ENCODE data around the gene ACKR2.
A peak's percentile ranks its signal among the peaks of the same experiment; 100 is the strongest.

Gene ACKR2

DNA sequence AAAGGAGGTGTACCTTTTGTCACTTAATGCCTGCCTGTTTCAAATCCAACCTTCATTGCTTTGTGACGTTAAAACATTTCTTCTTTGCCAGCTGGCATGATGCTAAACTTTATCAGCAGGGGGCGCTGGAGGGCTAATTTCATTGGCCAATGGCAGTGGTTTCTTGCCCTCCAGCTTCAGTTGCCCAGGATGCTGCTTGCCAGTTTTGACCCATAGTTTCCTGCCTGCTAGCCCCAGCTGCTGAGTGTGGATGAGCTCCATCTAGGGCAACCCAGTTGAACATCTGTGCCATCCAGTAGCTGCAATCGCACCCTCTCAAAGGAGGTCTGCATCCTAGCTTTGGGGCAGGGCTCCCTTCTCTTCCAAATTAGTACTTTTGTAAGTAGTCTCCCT lies 22.1 kb downstream of the ACKR2 start:
- peaks cover 3% of the 10 kb centered on the region for H3K27me3 Mint-ChIP-seq
- H3K4me3 Mint-ChIP-seq, result no peak overlapping the region
- no peak overlapping the region for H3K27ac Mint-ChIP-seq

DNA sequence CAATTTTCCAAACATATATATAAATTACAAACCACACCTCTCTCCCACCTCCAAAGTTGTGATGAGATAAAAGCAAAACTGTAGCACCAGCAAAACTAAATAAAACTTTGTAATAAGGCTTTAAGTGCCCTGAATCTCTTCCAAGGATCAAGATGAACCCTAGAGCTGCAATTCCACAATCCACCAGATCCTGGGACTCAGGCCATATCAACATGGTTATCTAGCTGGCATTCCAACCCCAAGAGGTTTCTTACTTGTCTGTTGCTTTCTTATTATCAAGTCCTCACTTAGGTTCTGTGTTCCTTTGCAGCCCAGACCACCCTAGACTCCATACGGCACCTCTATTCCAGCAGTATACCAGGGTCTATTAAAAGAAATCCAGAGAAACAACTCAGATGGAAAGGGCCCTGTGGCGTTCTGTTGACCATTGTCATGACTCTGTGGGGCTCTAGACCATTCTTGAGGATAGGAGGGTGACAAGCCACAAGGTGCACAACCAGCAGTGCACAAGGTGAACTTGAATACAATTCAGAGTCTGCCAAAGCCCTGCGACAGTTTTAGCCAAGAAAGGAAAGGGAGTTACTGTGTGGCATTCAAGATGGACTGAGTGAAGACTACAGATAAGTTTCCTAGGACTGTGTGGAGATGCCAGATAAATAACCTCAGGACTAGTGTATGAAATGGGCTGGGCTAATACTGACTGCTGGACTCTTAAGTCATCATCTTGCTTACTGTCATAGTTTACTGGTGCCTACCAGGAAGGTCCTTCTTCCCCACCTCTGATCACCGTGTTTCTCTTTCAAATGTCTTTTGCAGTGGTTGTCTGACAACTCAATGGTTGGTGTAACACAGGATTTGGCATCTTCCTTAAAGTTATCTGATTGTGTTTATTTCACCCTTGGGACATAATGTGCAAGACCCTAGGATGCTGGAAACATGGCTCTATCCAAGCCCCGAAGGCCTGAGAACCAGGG lies 27.2 kb downstream of the ACKR2 start:
- Mint-ChIP-seq H3K9me3 (no peaks in the 10 kb centered on the region), H3K27me3 (peaks cover 2% of the 10 kb centered on the region), H3K36me3 (ENCODE audit: low read depth) (no peaks in the 10 kb centered on the region), H3K27ac (no peak overlapping the region), H3K4me1 (no peaks in the 10 kb centered on the region), H3K4me3 (no peak overlapping the region)
- DNase-seq, result no peak
- ATAC-seq, result no peak

More for the DNA sequence above, 22.1 kb downstream of the ACKR2 start:
- Mint-ChIP-seq H3K4me1 (no peaks in the 10 kb centered on the region), H3K36me3 (ENCODE audit: low read depth) (no peaks in the 10 kb centered on the region), H3K9me3 (no peaks in the 10 kb centered on the region)
- DNase-seq (peak; percentile 87), ATAC-seq (peak; percentile 49)

DNA sequence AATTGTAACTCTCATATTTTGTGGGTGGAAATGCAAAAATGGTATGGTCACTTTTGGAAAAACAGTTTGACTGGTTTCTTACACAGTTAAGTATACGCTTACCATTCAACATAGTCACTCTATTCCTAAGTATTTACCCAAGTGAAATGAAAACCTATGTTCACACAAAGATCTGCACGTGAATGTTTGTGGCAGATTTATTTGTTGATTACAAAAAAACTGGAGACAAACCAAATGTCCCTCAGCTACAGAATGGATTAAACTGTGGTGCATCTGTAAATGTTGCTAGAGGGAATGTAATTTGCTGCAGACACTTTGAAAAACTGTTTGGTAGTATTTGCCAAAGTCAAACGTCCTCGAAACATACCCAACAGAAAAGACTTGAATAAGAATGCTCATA lies 29.3 kb downstream of the ACKR2 start:
- H3K27ac Mint-ChIP-seq, result no peak overlapping the region

DNA sequence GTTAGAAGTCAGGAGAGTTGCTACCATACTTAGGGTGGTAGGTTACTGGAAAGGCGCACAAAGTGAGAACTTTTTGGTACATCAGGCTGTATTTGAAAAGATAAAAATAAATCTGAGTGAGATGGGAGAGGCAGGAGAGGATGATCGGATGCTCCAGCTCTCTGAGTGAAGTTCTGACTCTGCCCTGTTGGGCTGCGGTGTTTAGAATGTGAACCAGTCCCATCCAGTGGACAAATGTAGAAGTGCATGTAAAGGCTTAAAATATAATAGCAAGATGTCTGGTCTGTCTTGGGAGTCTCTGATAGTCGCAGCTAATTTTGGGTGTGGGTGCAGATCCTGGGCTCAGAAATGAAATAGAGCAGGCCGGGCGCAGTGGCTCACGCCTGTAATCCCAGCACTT lies 30.4 kb downstream of the ACKR2 start:
- no peak for DNase-seq
- H3K27ac Mint-ChIP-seq, result no peak overlapping the region

More for the DNA sequence above, 29.3 kb downstream of the ACKR2 start:
- Mint-ChIP-seq H3K36me3 (ENCODE audit: low read depth) (no peaks in the 10 kb centered on the region), H3K4me3 (no peak overlapping the region), H3K27me3 (peaks cover 2% of the 10 kb centered on the region), H3K4me1 (no peaks in the 10 kb centered on the region), H3K9me3 (no peaks in the 10 kb centered on the region)
- ATAC-seq (no peak), DNase-seq (no peak)

GRCh38 chr3:42841332-42841731 lies 32.1 kb downstream of the ACKR2 start:
- DNase-seq, result no peak
- H3K27ac Mint-ChIP-seq, result no peak overlapping the region
- H3K36me3 Mint-ChIP-seq (ENCODE audit: low read depth), result no peaks in the 10 kb centered on the region
- no peaks in the 10 kb centered on the region for H3K9me3 Mint-ChIP-seq
- H3K27me3 Mint-ChIP-seq, result no peaks in the 10 kb centered on the region
- no peak overlapping the region for H3K4me3 Mint-ChIP-seq
- H3K4me1 Mint-ChIP-seq, result peaks cover 8% of the 10 kb centered on the region
- ATAC-seq, result no peak

More for the DNA sequence above, 30.4 kb downstream of the ACKR2 start:
- H3K9me3 Mint-ChIP-seq, result no peaks in the 10 kb centered on the region
- no peaks in the 10 kb centered on the region for H3K36me3 Mint-ChIP-seq (ENCODE audit: low read depth)
- ATAC-seq, result peak; percentile 80
- H3K27me3 Mint-ChIP-seq, result no peaks in the 10 kb centered on the region
- no peak overlapping the region for H3K4me3 Mint-ChIP-seq
- no peaks in the 10 kb centered on the region for H3K4me1 Mint-ChIP-seq

DNA sequence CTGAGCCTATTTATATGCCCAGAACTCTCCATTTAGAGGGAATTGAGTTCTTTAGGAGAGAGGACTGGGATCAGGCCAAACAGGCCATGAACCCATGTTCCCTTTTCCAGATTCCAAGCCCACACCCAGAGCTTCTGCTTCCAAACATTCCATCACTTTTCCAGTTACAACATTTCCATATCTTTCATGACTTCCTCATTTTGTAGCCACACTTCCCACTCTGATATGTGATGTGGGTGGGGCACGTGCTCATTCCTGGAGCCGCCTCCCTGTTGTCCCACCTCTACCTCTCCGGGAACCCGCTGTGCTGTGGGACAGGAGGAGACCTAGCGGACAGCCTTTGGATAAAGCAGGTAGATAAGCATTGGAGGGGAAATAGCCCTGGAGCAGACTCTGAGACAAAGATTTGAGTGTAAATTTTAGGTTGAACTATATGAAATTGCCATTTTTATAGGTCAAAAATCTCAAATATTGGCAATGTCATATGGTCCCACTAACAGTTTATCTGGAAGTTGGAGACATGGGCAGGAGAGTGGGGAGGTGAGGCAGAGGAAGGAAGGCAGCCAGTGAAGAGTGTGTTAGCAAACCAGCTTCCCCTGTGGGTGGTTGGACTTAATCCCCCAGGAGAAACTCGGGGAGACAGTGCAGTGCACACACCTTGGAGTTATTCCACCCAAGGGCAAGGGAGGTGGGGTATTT lies 34.6 kb downstream of the ACKR2 start:
- Mint-ChIP-seq H3K36me3 (ENCODE audit: low read depth) (no peaks in the 10 kb centered on the region), H3K4me1 (peaks cover 23% of the 10 kb centered on the region), H3K4me3 (no peak overlapping the region), H3K9me3 (no peaks in the 10 kb centered on the region), H3K27me3 (no peaks in the 10 kb centered on the region), H3K27ac (no peak overlapping the region)
- ATAC-seq, result no peak
- DNase-seq, result no peak

DNA sequence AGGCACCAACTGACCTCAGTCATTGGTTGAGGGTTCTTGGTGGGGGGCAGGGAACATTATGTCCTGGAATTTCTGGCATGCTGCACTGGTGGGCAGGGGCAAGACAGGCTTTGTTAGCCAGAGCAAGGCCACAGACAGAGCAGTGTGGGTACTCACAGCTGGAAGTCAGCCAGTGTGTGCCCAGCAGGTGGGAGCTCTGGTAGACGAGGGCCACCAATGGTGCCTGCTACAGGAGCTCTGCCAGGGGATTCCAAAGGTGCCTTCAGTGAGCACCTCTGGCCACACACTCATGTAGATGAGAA lies 35.1 kb downstream of the ACKR2 start:
- Mint-ChIP-seq H3K36me3 (ENCODE audit: low read depth) (no peaks in the 10 kb centered on the region), H3K9me3 (no peaks in the 10 kb centered on the region), H3K4me3 (no peak overlapping the region), H3K27ac (no peak overlapping the region), H3K27me3 (no peaks in the 10 kb centered on the region), H3K4me1 (peaks cover 23% of the 10 kb centered on the region)
- no peak for ATAC-seq
- DNase-seq, result no peak

DNA sequence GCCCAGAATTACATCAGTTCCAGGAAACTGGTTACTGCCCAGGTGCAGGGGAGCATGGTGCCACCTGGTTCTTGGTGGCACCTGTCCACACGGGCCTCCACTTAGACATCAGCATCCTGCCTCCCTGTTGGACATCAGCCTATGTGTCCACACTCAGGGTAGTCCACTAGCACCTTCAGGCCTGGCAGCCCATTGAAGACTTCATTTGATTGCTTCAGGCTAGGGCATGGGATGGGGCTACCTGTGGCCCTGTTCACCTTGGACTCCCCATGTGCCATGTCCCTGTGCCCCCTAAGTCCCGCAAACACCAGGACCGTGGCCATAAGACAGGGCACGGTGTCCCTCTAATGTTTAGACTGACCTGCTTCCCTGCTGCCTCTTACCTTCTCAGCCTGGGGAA lies 35.6 kb downstream of the ACKR2 start:
- ATAC-seq, result no peak
- H3K27me3 Mint-ChIP-seq, result no peaks in the 10 kb centered on the region
- H3K27ac Mint-ChIP-seq, result no peak overlapping the region
- H3K36me3 Mint-ChIP-seq (ENCODE audit: low read depth), result no peaks in the 10 kb centered on the region
- no peak overlapping the region for H3K4me3 Mint-ChIP-seq
- DNase-seq, result no peak
- peaks cover 23% of the 10 kb centered on the region for H3K4me1 Mint-ChIP-seq
- H3K9me3 Mint-ChIP-seq, result no peaks in the 10 kb centered on the region

GRCh38 chr3:42846685-42847522 lies 37.7 kb downstream of the ACKR2 start:
- peaks cover 23% of the 10 kb centered on the region for H3K4me1 Mint-ChIP-seq
- ATAC-seq (peak; percentile 44), DNase-seq (peak; percentile 25)
- H3K27me3 Mint-ChIP-seq, result no peaks in the 10 kb centered on the region
- no peaks in the 10 kb centered on the region for H3K9me3 Mint-ChIP-seq
- peak overlapping the region; percentile 72 for H3K27ac Mint-ChIP-seq
- H3K36me3 Mint-ChIP-seq (ENCODE audit: low read depth), result no peaks in the 10 kb centered on the region
- peak overlapping the region; percentile 21 for H3K4me3 Mint-ChIP-seq

DNA sequence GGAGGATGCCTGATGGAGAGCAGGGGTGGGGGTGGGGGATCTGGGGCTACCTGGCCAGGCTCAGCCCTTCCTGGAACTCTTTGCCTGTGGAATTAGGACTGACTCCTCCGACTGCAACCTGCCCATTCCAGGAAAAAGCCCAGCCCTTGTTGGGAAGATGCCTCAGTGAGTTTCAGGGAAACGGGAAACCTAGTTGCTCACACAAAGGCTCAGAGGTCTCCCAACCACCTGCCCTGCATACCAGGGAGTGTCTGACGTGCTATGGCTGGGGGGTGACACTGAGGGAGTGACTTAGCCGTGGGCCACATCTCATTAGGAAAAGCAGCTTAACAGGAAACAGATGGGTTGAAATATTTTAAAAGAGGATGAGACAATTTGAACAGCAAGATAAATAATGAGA lies 38.5 kb downstream of the ACKR2 start:
- Mint-ChIP-seq H3K36me3 (ENCODE audit: low read depth) (no peaks in the 10 kb centered on the region), H3K9me3 (no peaks in the 10 kb centered on the region), H3K27ac (peak overlapping the region; percentile 72)

DNA sequence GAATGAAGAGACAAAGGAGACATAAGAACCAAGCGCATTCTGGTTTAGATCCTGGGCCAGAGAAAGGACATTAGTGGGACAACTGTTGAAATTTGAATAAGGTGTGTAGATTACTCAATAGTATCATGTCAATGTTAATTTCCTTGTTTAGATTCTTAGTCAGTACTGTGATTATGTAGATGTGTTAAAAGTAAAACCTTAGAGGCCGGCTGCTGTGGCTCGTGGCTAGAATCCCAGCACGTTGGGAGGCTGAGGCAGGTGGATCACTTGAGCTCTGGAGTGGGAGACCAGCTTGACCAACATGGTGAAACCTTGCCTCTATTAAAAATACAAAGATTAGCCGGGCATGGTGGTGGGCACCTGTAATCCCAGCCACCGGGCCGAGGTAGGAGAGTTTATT lies 39.8 kb downstream of the ACKR2 start:
- Mint-ChIP-seq H3K27me3 (peaks cover 1% of the 10 kb centered on the region), H3K4me3 (no peak overlapping the region), H3K9me3 (no peaks in the 10 kb centered on the region), H3K4me1 (peaks cover 23% of the 10 kb centered on the region), H3K27ac (no peak overlapping the region), H3K36me3 (ENCODE audit: low read depth) (no peaks in the 10 kb centered on the region)
- DNase-seq (no peak), ATAC-seq (no peak)

More for the DNA sequence above, 38.5 kb downstream of the ACKR2 start:
- Mint-ChIP-seq H3K4me3 (no peak overlapping the region), H3K4me1 (peaks cover 23% of the 10 kb centered on the region), H3K27me3 (no peaks in the 10 kb centered on the region)
- ATAC-seq, result no peak
- no peak for DNase-seq

- H3K4me1 Mint-ChIP-seq, result peaks cover 23% of the 10 kb centered on the region
- no peak overlapping the region for H3K4me3 Mint-ChIP-seq
- H3K9me3 Mint-ChIP-seq, result no peaks in the 10 kb centered on the region
- no peak overlapping the region for H3K27ac Mint-ChIP-seq
- ATAC-seq, result no peak
- no peak for DNase-seq
- peaks cover 2% of the 10 kb centered on the region for H3K27me3 Mint-ChIP-seq
- H3K36me3 Mint-ChIP-seq (ENCODE audit: low read depth), result no peaks in the 10 kb centered on the region
Measured at GRCh38 chr3:42850263-42850662, 41.0 kb downstream of the ACKR2 start.

GRCh38 chr3:42851228-42851834 lies 42.1 kb downstream of the ACKR2 start:
- ATAC-seq (no peak), DNase-seq (no peak)
- H3K36me3 Mint-ChIP-seq (ENCODE audit: low read depth), result no peaks in the 10 kb centered on the region
- no peak overlapping the region for H3K4me3 Mint-ChIP-seq
- H3K27me3 Mint-ChIP-seq, result peaks cover 2% of the 10 kb centered on the region
- no peak overlapping the region for H3K27ac Mint-ChIP-seq
- no peaks in the 10 kb centered on the region for H3K9me3 Mint-ChIP-seq
- H3K4me1 Mint-ChIP-seq, result peaks cover 16% of the 10 kb centered on the region

- H3K4me3 Mint-ChIP-seq, result no peak overlapping the region
- H3K9me3 Mint-ChIP-seq, result no peaks in the 10 kb centered on the region
- DNase-seq (no peak), ATAC-seq (no peak)
- H3K27me3 Mint-ChIP-seq, result peaks cover 4% of the 10 kb centered on the region
- H3K4me1 Mint-ChIP-seq, result peaks cover 5% of the 10 kb centered on the region
- no peaks in the 10 kb centered on the region for H3K36me3 Mint-ChIP-seq (ENCODE audit: low read depth)
- no peak overlapping the region for H3K27ac Mint-ChIP-seq
Measured at GRCh38 chr3:42852441-42852840, 43.2 kb downstream of the ACKR2 start.
